Measurements from ENCODE around the gene TMEM139. TPM values are rescaled to one million over a fixed set of nuclear protein-coding genes. Genes with fewer than 3 reads are reported as not detected.

TMEM139 gene
- total and polyA plus RNA-seq, 2 donors: 0.19 to 0.64 TPM

DNA sequence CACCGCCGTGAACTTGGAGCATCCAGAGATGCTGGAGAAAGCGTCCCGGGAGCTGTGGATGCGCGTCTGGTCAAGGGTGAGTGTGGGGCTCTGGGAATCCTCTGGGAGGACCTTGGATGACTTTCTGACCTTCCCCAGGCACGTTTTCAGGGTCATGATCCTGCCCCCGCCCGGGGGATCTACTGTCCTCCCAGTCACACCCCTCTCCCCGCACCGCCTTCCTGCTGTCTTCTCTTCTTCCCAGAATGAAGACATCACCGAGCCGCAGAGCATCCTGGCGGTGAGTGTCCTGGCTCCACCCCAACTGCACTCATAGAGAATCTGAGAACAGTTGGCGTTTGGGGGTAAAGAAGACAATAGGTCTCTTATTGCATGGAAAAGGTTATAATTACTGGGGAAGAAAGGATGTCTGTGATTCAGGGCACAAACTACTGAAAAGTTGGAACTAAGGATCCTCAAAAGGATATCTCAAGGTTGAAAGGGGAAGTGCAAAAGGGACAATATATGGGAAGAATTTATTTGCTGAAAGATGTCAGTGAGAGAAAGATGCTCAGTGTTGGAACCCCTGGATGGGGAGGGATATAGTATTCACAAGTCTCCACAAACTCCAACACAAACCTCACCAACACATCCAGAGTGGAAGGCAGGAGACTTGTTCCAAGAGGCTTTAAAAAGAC is 19.6 kb upstream of the TMEM139 start:
- H3K36me3 ChIP-seq (ENCODE audit: control insufficient read depth in 2 of 2, insufficient read depth in 2 of 2, low read length in 1 of 2): peaks cover 17 to 40% of the 10 kb centered on the region in 2 donors
- no peaks in the 10 kb centered on the region for H3K27me3 ChIP-seq (ENCODE audit: control insufficient read depth in 2 of 2, insufficient read depth in 1 of 2, low read length in 1 of 2)
- H3K27ac ChIP-seq (ENCODE audit: low read depth in 1 of 2, low read length in 1 of 2): no peak overlapping the region
- WGBS: 93% methylated on average over 15 of the region's 15 CpGs
- no peak for DNase-seq (ENCODE audit: low read depth in 6 of 9, low spot score in 9 of 9)
- no peak overlapping the region for H3K4me3 ChIP-seq (ENCODE audit: low read length in 2 of 2)
- H3K4me1 ChIP-seq (ENCODE audit: control insufficient read depth in 2 of 2, insufficient read depth in 2 of 2, low read length in 2 of 2): peaks cover 6 to 22% of the 10 kb centered on the region in 2 donors
- H3K9me3 ChIP-seq (ENCODE audit: control insufficient read depth in 2 of 2, insufficient read depth in 1 of 2, low read length in 1 of 2): no peaks in the 10 kb centered on the region

DNA sequence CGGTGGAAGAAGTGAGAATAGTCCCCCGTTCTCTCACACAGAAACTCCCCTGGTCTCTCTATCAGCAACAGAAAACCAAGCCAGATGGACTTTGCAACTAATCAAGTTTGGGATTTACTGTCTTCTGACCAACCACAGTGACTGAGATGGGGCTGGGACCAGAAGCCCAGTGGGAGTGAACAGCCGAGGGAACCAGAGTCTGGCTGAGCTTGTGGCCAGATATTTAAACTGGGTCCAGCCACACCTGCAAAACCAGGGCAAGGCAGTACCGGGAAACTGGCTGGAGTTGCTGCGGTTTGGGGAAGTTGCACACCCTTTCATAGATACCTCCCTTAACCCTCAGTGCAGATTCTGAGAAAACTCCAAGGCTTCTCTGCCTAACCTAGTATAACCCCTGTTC is 15.5 kb upstream of the TMEM139 start:
- Histone ChIP-seq H3K4me1 (ENCODE audit: control insufficient read depth in 2 of 2, insufficient read depth in 2 of 2, low read length in 2 of 2) (peaks cover 0 to 7% of the 10 kb centered on the region in 2 donors), H3K36me3 (ENCODE audit: control insufficient read depth in 2 of 2, insufficient read depth in 2 of 2, low read length in 1 of 2) (peaks cover 17 to 40% of the 10 kb centered on the region in 2 donors), H3K4me3 (ENCODE audit: low read length in 2 of 2) (no peak overlapping the region), H3K27ac (ENCODE audit: low read depth in 1 of 2, low read length in 1 of 2) (no peak overlapping the region), H3K9me3 (ENCODE audit: control insufficient read depth in 2 of 2, insufficient read depth in 1 of 2, low read length in 1 of 2) (no peaks in the 10 kb centered on the region), H3K27me3 (ENCODE audit: control insufficient read depth in 2 of 2, insufficient read depth in 1 of 2, low read length in 1 of 2) (no peaks in the 10 kb centered on the region)
- WGBS: 59% methylated on average over 5 of the region's 5 CpGs
- DNase-seq (ENCODE audit: low read depth in 6 of 9, low spot score in 9 of 9): no peak

DNA sequence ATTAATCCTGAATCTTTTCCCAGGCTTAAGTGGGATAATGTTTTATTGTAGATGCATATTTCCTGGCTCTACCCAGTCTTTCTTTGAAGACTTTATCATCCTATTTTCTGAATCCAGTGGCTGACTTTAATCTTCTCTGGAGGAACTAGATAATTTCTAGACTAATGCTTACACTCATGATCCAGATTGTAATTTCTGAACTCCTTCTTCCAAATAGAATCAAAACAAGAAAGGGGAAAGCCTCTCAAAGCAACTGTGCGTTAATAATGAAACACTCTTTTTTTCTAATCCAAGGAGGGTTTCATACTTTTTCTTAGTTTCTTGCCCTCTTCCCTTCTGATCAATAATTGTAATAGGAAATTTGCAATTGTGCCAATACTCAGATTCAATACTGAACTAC is 13.5 kb upstream of the TMEM139 start:
- no peak overlapping the region for H3K27ac ChIP-seq (ENCODE audit: low read depth in 1 of 2, low read length in 1 of 2)
- no peaks in the 10 kb centered on the region for H3K4me1 ChIP-seq (ENCODE audit: control insufficient read depth in 2 of 2, insufficient read depth in 2 of 2, low read length in 2 of 2)
- WGBS: 98% methylated on average over 1 of the region's 1 CpG
- no peaks in the 10 kb centered on the region for H3K9me3 ChIP-seq (ENCODE audit: control insufficient read depth in 2 of 2, insufficient read depth in 1 of 2, low read length in 1 of 2)
- no peaks in the 10 kb centered on the region for H3K27me3 ChIP-seq (ENCODE audit: control insufficient read depth in 2 of 2, insufficient read depth in 1 of 2, low read length in 1 of 2)
- H3K4me3 ChIP-seq (ENCODE audit: low read length in 2 of 2): no peak overlapping the region
- DNase-seq (ENCODE audit: low read depth in 6 of 9, low spot score in 9 of 9): no peak
- peaks cover 17 to 32% of the 10 kb centered on the region in 2 donors for H3K36me3 ChIP-seq (ENCODE audit: control insufficient read depth in 2 of 2, insufficient read depth in 2 of 2, low read length in 1 of 2)

DNA sequence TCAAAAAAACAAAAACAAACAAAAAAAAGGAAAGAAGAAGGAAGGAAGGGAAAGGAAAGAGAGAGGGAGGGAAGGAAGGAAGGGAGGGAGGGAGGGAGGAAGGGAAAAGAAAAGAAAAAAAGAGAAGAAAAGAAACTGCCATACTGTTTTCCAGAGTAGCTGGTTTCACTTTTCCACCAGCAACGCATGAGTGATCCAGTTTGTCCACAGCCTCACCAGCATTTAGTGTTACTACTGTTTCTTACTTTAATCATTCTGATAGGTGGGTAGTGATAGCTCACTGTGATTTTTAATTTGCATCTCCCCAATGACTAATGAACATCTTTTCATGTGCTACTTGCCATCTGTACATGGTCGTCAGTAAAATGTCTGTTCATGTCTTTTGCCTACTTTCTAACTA is 11.9 kb upstream of the TMEM139 start:
- no peak for DNase-seq (ENCODE audit: low read depth in 6 of 9, low spot score in 9 of 9)
- Histone ChIP-seq H3K27me3 (ENCODE audit: control insufficient read depth in 2 of 2, insufficient read depth in 1 of 2, low read length in 1 of 2) (no peaks in the 10 kb centered on the region), H3K4me1 (ENCODE audit: control insufficient read depth in 2 of 2, insufficient read depth in 2 of 2, low read length in 2 of 2) (no peaks in the 10 kb centered on the region), H3K9me3 (ENCODE audit: control insufficient read depth in 2 of 2, insufficient read depth in 1 of 2, low read length in 1 of 2) (no peaks in the 10 kb centered on the region), H3K27ac (ENCODE audit: low read depth in 1 of 2, low read length in 1 of 2) (no peak overlapping the region), H3K36me3 (ENCODE audit: control insufficient read depth in 2 of 2, insufficient read depth in 2 of 2, low read length in 1 of 2) (peaks cover 15 to 19% of the 10 kb centered on the region in 2 donors), H3K4me3 (ENCODE audit: low read length in 2 of 2) (no peak overlapping the region)
- 98% methylated on average over 2 of the region's 2 CpGs for WGBS

DNA sequence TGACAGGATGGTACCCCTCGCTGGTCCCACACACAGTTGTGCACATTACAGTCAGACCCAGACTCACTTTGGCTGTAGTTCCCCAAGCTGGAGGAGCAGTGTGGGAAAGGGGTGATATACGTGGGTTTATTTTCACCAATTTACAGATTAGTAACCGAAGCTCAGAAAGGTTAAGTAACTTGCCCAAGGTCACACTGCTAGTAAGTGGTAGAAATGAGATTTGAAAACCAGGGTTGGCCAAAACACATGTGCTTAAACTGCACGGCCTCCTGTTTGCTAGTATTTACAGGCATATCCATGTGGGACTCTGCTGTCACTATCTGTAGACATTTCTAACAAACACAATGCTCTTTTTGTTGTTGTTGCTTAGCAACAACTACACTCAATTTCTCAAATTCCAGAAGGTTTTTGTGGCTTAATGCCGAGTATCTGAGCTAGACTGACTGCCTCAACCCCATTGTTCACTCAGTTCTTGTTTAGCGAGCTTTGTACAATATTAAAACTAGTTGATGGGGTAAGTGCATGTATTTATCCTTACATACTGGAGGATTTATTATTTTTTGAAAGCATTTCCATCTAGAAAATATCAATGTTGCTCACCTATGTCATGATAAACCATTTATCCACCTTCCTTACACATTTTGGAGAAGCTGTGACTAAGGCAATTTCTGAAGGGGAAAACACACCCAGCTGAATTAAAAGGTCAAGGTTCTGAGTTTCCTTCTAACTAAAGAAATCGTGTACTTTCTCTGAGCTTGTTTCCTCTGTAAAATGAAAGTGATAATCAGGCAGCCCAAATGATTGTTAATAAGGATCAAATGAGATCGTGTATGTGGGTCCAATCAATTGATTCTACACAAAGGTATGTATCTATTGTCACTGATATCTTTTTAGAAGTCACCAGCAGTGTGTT is 5.3 kb upstream of the TMEM139 start:
- Histone ChIP-seq H3K27ac (ENCODE audit: low read depth in 1 of 2, low read length in 1 of 2) (peak overlapping the region in 1 of 2 donors; percentile 8), H3K9me3 (ENCODE audit: control insufficient read depth in 2 of 2, insufficient read depth in 1 of 2, low read length in 1 of 2) (no peaks in the 10 kb centered on the region), H3K36me3 (ENCODE audit: control insufficient read depth in 2 of 2, insufficient read depth in 2 of 2, low read length in 1 of 2) (no peaks in the 10 kb centered on the region), H3K27me3 (ENCODE audit: control insufficient read depth in 2 of 2, insufficient read depth in 1 of 2, low read length in 1 of 2) (no peaks in the 10 kb centered on the region), H3K4me3 (ENCODE audit: low read length in 2 of 2) (no peak overlapping the region), H3K4me1 (ENCODE audit: control insufficient read depth in 2 of 2, insufficient read depth in 2 of 2, low read length in 2 of 2) (peaks cover 11 to 20% of the 10 kb centered on the region in 2 donors)
- no peak for DNase-seq (ENCODE audit: low read depth in 6 of 9, low spot score in 9 of 9)
- WGBS: 71% methylated on average over 8 of the region's 8 CpGs

DNA sequence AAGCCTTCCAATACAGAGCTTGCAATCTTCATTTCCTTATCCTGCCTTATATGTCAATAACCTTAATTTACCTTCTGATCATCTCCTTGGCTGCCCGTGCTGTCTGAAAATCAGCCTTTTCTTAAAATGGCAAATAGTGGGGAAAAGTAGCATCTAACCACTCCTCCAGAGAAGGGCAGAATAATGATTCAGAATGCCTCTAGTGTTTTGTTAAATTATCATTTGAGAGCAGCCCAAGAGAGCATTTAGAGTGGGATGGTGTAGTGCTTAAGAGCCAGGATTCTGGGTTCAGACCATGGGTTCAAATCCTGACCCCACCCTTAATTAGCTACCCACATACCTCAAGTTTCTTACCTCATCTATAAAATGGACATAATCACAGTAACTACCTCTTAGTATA is 4.6 kb upstream of the TMEM139 start:
- no peaks in the 10 kb centered on the region for H3K9me3 ChIP-seq (ENCODE audit: control insufficient read depth in 2 of 2, insufficient read depth in 1 of 2, low read length in 1 of 2)
- DNase-seq (ENCODE audit: low read depth in 6 of 9, low spot score in 9 of 9): no peak
- 92% methylated on average over 1 of the region's 1 CpG for WGBS
- H3K27ac ChIP-seq (ENCODE audit: low read depth in 1 of 2, low read length in 1 of 2): no peak overlapping the region
- no peaks in the 10 kb centered on the region for H3K27me3 ChIP-seq (ENCODE audit: control insufficient read depth in 2 of 2, insufficient read depth in 1 of 2, low read length in 1 of 2)
- no peaks in the 10 kb centered on the region for H3K36me3 ChIP-seq (ENCODE audit: control insufficient read depth in 2 of 2, insufficient read depth in 2 of 2, low read length in 1 of 2)
- no peak overlapping the region for H3K4me3 ChIP-seq (ENCODE audit: low read length in 2 of 2)
- peaks cover 11 to 26% of the 10 kb centered on the region in 2 donors for H3K4me1 ChIP-seq (ENCODE audit: control insufficient read depth in 2 of 2, insufficient read depth in 2 of 2, low read length in 2 of 2)

DNA sequence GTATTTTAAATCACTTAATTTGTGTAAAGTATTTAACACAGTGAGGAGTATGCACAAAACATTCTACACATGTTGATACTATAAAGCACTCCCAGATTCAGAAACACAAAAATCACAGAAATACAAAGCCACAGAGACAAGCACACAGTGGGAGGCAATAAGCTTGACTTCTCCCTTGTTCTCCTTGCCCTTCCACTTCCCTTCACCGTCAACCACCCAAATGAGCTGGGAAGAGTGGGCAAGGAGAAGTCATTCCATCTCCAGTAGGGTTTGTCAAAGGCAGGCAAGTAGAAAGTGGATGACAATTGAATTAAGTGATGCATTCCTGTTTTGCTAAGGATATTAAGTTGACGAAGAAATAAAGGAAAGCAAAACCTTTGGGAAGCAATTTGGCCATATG is 4.2 kb upstream of the TMEM139 start:
- no peaks in the 10 kb centered on the region for H3K9me3 ChIP-seq (ENCODE audit: control insufficient read depth in 2 of 2, insufficient read depth in 1 of 2, low read length in 1 of 2)
- no peak for DNase-seq (ENCODE audit: low read depth in 6 of 9, low spot score in 9 of 9)
- no peaks in the 10 kb centered on the region for H3K36me3 ChIP-seq (ENCODE audit: control insufficient read depth in 2 of 2, insufficient read depth in 2 of 2, low read length in 1 of 2)
- no peak overlapping the region for H3K4me3 ChIP-seq (ENCODE audit: low read length in 2 of 2)
- peaks cover 11 to 26% of the 10 kb centered on the region in 2 donors for H3K4me1 ChIP-seq (ENCODE audit: control insufficient read depth in 2 of 2, insufficient read depth in 2 of 2, low read length in 2 of 2)
- H3K27me3 ChIP-seq (ENCODE audit: control insufficient read depth in 2 of 2, insufficient read depth in 1 of 2, low read length in 1 of 2): no peaks in the 10 kb centered on the region
- no peak overlapping the region for H3K27ac ChIP-seq (ENCODE audit: low read depth in 1 of 2, low read length in 1 of 2)
- 97% methylated on average over 2 of the region's 2 CpGs for WGBS

DNA sequence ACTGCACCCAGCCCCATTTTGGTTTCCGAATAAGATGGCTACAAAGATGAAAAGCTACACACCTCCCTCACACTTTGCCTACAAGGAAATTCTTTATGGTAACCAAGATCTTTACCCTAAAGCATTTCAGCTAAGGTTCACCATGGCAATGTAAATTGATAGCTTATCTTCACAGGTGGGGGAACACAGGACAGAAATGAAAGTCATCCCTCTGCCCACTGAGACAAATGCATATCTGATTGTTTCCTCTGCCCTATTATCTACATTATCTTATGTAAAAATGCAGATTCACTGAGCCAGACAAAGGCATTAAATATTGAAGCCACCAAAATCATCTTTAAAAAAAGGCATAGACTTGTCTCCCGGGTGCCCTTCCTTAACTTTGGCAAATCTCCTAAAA is 3.2 kb upstream of the TMEM139 start:
- H3K36me3 ChIP-seq (ENCODE audit: control insufficient read depth in 2 of 2, insufficient read depth in 2 of 2, low read length in 1 of 2): no peaks in the 10 kb centered on the region
- WGBS: 96% methylated on average over 2 of the region's 2 CpGs
- no peaks in the 10 kb centered on the region for H3K9me3 ChIP-seq (ENCODE audit: control insufficient read depth in 2 of 2, insufficient read depth in 1 of 2, low read length in 1 of 2)
- H3K4me3 ChIP-seq (ENCODE audit: low read length in 2 of 2): no peak overlapping the region
- H3K4me1 ChIP-seq (ENCODE audit: control insufficient read depth in 2 of 2, insufficient read depth in 2 of 2, low read length in 2 of 2): peaks cover 11 to 26% of the 10 kb centered on the region in 2 donors
- no peaks in the 10 kb centered on the region for H3K27me3 ChIP-seq (ENCODE audit: control insufficient read depth in 2 of 2, insufficient read depth in 1 of 2, low read length in 1 of 2)
- H3K27ac ChIP-seq (ENCODE audit: low read depth in 1 of 2, low read length in 1 of 2): no peak overlapping the region
- no peak for DNase-seq (ENCODE audit: low read depth in 6 of 9, low spot score in 9 of 9)

DNA sequence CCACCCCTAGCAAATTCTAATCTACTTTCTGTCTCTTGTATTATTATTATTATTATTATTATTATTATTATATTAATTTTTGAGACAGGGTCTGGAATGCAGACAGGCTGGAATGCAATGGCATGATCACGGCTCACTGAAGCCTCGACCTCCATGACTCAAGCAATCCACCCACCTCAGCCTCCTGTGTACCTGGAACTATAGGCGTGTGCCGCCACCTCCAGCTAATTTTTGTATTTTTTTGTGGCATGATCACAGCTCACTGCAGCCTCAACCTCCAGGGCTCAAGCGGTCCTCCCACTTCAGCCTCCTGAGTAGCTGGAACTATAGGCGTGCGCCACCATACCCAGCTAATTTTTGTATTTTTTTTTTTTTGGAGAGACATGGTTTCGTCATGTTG is 2.6 kb upstream of the TMEM139 start:
- Histone ChIP-seq H3K9me3 (ENCODE audit: control insufficient read depth in 2 of 2, insufficient read depth in 1 of 2, low read length in 1 of 2) (no peaks in the 10 kb centered on the region), H3K4me1 (ENCODE audit: control insufficient read depth in 2 of 2, insufficient read depth in 2 of 2, low read length in 2 of 2) (peaks cover 11 to 26% of the 10 kb centered on the region in 2 donors), H3K4me3 (ENCODE audit: low read length in 2 of 2) (no peak overlapping the region), H3K27ac (ENCODE audit: low read depth in 1 of 2, low read length in 1 of 2) (no peak overlapping the region), H3K27me3 (ENCODE audit: control insufficient read depth in 2 of 2, insufficient read depth in 1 of 2, low read length in 1 of 2) (no peaks in the 10 kb centered on the region), H3K36me3 (ENCODE audit: control insufficient read depth in 2 of 2, insufficient read depth in 2 of 2, low read length in 1 of 2) (no peaks in the 10 kb centered on the region)
- 99% methylated on average over 8 of the region's 8 CpGs for WGBS
- DNase-seq (ENCODE audit: low read depth in 6 of 9, low spot score in 9 of 9): no peak

Data from thymus (tissue), 11 donors.